B cell (primary cell): ENCODE measurements around the gene METAP1D. TPM values are rescaled to one million over a fixed set of nuclear protein-coding genes. Genes with fewer than 3 reads are reported as not detected.

Experiments used
- ATAC-seq: fragments of 200-7000 bp; cut with Tn5 transposase; one replicate; pipeline ENCODE4 v1.10.0; 2021; ENCODE audit warnings: low read depth, mild to moderate bottlenecking, moderate number of reproducible peaks, moderate library complexity
- CTCF ChIA-PET: fragments of 350-600 bp; sonication (Branson Sonifier 250); formaldehyde crosslinking; loops from one replicate; lab custom pipeline; 2021; ENCODE audit warnings: antibody characterized with exemption, inconsistent platforms; lab: Charles Lee
- POLR2A ChIA-PET: fragments of 350-600 bp; sonication (Branson Sonifier 250); formaldehyde crosslinking; loops from one replicate; lab custom pipeline; 2021; ENCODE audit warnings: antibody characterized with exemption; lab: Charles Lee
- DNase-seq: peaks from one replicate; pipeline ENCODE4 v3.0.0; 2013
- H2AFZ ChIP-seq: 2 replicates; pipeline ENCODE4 v1.6.1; 2012; ENCODE audit warnings: mild to moderate bottlenecking, low read depth, low read length; ENCODE audit not compliant: insufficient read depth, poor library complexity, severe bottlenecking
- H3K27ac ChIP-seq, 2 donors: 1 replicate in 1 of 2; 2 replicates in 1 of 2; pipeline ENCODE4 v1.5.1; 2012 to 2013; ENCODE audit warnings: low read length in 2 of 2, mild to moderate bottlenecking in 2 of 2, moderate library complexity in 1 of 2
- H3K27me3 ChIP-seq, 4 experiments: fragments of 200-600 bp in 1 of 4; sonication (generic) in 1 of 4; replicated peaks in 1 of 4; 1 replicate in 2 of 4; 2 replicates in 2 of 4; pipeline versions ENCODE4 v1.6.1 to v1.7.0; 2013 to 2016; ENCODE audit warnings: low read length in 3 of 4, mild to moderate bottlenecking in 2 of 4, mixed read lengths in 1 of 4, moderate library complexity in 1 of 4; ENCODE audit not compliant: insufficient read depth in 4 of 4, control insufficient read depth in 3 of 4; ENCODE audit errors: control extremely low read depth in 1 of 4
- H3K36me3 ChIP-seq, 2 experiments: replicated peaks in 1 of 2; 1 replicate in 1 of 2; 2 replicates in 1 of 2; pipeline versions ENCODE4 v1.6.1 to v1.7.1; 2013; ENCODE audit warnings: low read length in 1 of 2; ENCODE audit not compliant: insufficient read depth in 2 of 2, control insufficient read depth in 1 of 2; ENCODE audit errors: control extremely low read depth in 1 of 2, extremely low read depth in 1 of 2
- H3K4me1 ChIP-seq, 2 donors: fragments of 200-600 bp in 1 of 2; sonication (generic) in 1 of 2; 1 replicate in 1 of 2; 2 replicates in 1 of 2; pipeline versions ENCODE4 v1.5.1 to v1.6.1; 2013 to 2017; ENCODE audit warnings: low read length in 2 of 2; ENCODE audit not compliant: control insufficient read depth in 2 of 2, insufficient read depth in 2 of 2
- H3K4me2 ChIP-seq: replicated peaks from 2 replicates; pipeline ENCODE3; 2012; ENCODE audit warnings: mild to moderate bottlenecking, low read depth, low read length; ENCODE audit not compliant: poor library complexity, severe bottlenecking
- H3K4me3 ChIP-seq, 5 experiments: fragments of 200-600 bp in 1 of 5; sonication (generic) in 1 of 5; 1 replicate in 3 of 5; 2 replicates in 2 of 5; pipeline versions ENCODE4 v1.5.1 to v1.7.0; 2011 to 2016; ENCODE audit warnings: low read length in 4 of 5, mild to moderate bottlenecking in 4 of 5, low read depth in 2 of 5, control low read depth in 1 of 5, moderate library complexity in 1 of 5; ENCODE audit not compliant: insufficient read depth in 1 of 5; ENCODE audit errors: control extremely low read depth in 1 of 5, extremely low read depth in 1 of 5
- H3K79me2 ChIP-seq: fragments of 200-600 bp; sonication (generic); one replicate; pipeline ENCODE4 v1.6.0; 2016; ENCODE audit warnings: low read length; ENCODE audit not compliant: control insufficient read depth, insufficient read depth
- H3K9ac ChIP-seq: fragments of 200-600 bp; sonication (generic); 2 replicates; pipeline ENCODE4 v1.6.1; 2017; ENCODE audit warnings: mild to moderate bottlenecking, low read length, moderate library complexity
- H3K9me3 ChIP-seq, 3 donors: one replicate each; pipeline versions ENCODE4 v1.6.1 to v1.7.1; 2013; ENCODE audit warnings: low read length in 2 of 3; ENCODE audit not compliant: control insufficient read depth in 2 of 3, insufficient read depth in 1 of 3; ENCODE audit errors: control extremely low read depth in 1 of 3
- H4K20me1 ChIP-seq: 2 replicates; pipeline ENCODE4 v1.6.0; 2012; ENCODE audit warnings: mild to moderate bottlenecking, low read length; ENCODE audit not compliant: insufficient read depth, control insufficient read depth, poor library complexity, severe bottlenecking
- H3K27ac Mint-ChIP-seq: one replicate; pipeline ENCODE4 v1.8.0; 2021; ENCODE audit warnings: mixed read lengths
- H3K27me3 Mint-ChIP-seq: one replicate; pipeline ENCODE4 v1.8.0; 2021; ENCODE audit warnings: mixed read lengths
- H3K4me1 Mint-ChIP-seq: one replicate; pipeline ENCODE4 v1.8.0; 2021; ENCODE audit warnings: mixed read lengths
- H3K4me3 Mint-ChIP-seq: one replicate; pipeline ENCODE4 v1.8.0; 2021; ENCODE audit warnings: mixed read lengths
- H3K9me3 Mint-ChIP-seq: one replicate; pipeline ENCODE4 v1.8.0; 2022; ENCODE audit warnings: mixed read lengths; ENCODE audit not compliant: insufficient read depth
- EZH2 ChIP-seq: IDR thresholded peaks from 2 replicates; pipeline ENCODE4 v1.6.1; 2012; ENCODE audit warnings: borderline replicate concordance, low read depth, mild to moderate bottlenecking, moderate library complexity, low read length; ENCODE audit not compliant: insufficient read depth, poor library complexity, severe bottlenecking
- WGBS: methylation state at CpG from one replicate; pipeline ENCODE4 v1.1.5; 2013; ENCODE audit warnings: missing lambda C conversion rate; ENCODE audit not compliant: insufficient coverage; 5-methylcytosine and 5-hydroxymethylcytosine counted together
- intact Hi-C: fragments of 100-400 bp; cut with micrococcal nuclease; formaldehyde crosslinking; loops from one replicate; pipeline ENCODE4 v1.10.0; 2022
- polyA plus RNA-seq: library from polyadenylated mRNA; depleted of rRNA; stranded (reverse); fragments of >200 nt; gene quantifications from 2 replicates; pipeline ENCODE4 v1.2.3, GENCODE V29; 2012
- total RNA-seq, 2 donors: library from RNA; stranded (reverse); fragments of 120-200 nt in 1 of 2; gene quantifications; 1 replicate in 1 of 2; 2 replicates in 1 of 2; pipeline versions ENCODE4 v1.2.3 to v1.2.4, GENCODE V29; 2013 to 2022
- TF ChIP-seq, protein P1 (sequence below): fragments of 200-600 bp; IDR thresholded peaks from one replicate; pipeline ENCODE4 v1.8.0; 2022; ENCODE audit warnings: antibody characterized with exemption, mild to moderate bottlenecking

METAP1D gene
- total and polyA plus RNA-seq, 2 donors (not counting 1 experiment from before 2014, with no cell fraction given): 7.8 to 8.9 TPM

GRCh38 chr2:171965238-171965637 lies 34.5 kb upstream of the METAP1D start:
- no peaks in the 10 kb centered on the region for H4K20me1 ChIP-seq
- DNase-seq (no peak), ATAC-seq (no peak)
- no peak for TF ChIP-seq EZH2
- TF ChIP-seq, protein P1, sequence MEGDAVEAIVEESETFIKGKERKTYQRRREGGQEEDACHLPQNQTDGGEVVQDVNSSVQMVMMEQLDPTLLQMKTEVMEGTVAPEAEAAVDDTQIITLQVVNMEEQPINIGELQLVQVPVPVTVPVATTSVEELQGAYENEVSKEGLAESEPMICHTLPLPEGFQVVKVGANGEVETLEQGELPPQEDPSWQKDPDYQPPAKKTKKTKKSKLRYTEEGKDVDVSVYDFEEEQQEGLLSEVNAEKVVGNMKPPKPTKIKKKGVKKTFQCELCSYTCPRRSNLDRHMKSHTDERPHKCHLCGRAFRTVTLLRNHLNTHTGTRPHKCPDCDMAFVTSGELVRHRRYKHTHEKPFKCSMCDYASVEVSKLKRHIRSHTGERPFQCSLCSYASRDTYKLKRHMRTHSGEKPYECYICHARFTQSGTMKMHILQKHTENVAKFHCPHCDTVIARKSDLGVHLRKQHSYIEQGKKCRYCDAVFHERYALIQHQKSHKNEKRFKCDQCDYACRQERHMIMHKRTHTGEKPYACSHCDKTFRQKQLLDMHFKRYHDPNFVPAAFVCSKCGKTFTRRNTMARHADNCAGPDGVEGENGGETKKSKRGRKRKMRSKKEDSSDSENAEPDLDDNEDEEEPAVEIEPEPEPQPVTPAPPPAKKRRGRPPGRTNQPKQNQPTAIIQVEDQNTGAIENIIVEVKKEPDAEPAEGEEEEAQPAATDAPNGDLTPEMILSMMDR: no peak
- Mint-ChIP-seq H3K27ac (no peak overlapping the region), H3K4me1 (no peaks in the 10 kb centered on the region), H3K9me3 (no peaks in the 10 kb centered on the region), H3K27me3 (no peaks in the 10 kb centered on the region), H3K4me3 (no peak overlapping the region)
- H3K27ac ChIP-seq: no peak overlapping the region
- H3K79me2 ChIP-seq: no peaks in the 10 kb centered on the region
- CTCF ChIA-PET: no interaction called here
- H3K9me3 ChIP-seq: no peaks in the 10 kb centered on the region
- H3K36me3 ChIP-seq: peaks cover 11 to 23% of the 10 kb centered on the region in 2 experiments
- no CpG with 5 or more reads among the region's 3 CpGs for WGBS
- no peaks in the 10 kb centered on the region for H3K4me1 ChIP-seq
- no peaks in the 10 kb centered on the region for H3K27me3 ChIP-seq
- H3K9ac ChIP-seq: no peak overlapping the region
- H3K4me3 ChIP-seq: no peak overlapping the region
- POLR2A ChIA-PET: no interaction called here
- H3K4me2 ChIP-seq: no peak overlapping the region
- H2AFZ ChIP-seq: no peak overlapping the region
- intact Hi-C loops: no loop called here

- TF ChIP-seq, protein P1: no peak
- TF ChIP-seq EZH2: no peak
- Histone ChIP-seq H3K36me3 (peaks cover 11 to 23% of the 10 kb centered on the region in 2 experiments), H3K4me1 (no peaks in the 10 kb centered on the region), H3K4me2 (no peak overlapping the region), H3K27me3 (no peaks in the 10 kb centered on the region), H3K9me3 (no peaks in the 10 kb centered on the region), H3K79me2 (no peaks in the 10 kb centered on the region), H3K27ac (no peak overlapping the region), H3K4me3 (no peak overlapping the region), H2AFZ (no peak overlapping the region), H3K9ac (no peak overlapping the region), H4K20me1 (no peaks in the 10 kb centered on the region)
- H3K27me3 Mint-ChIP-seq: no peaks in the 10 kb centered on the region
- ChIA-PET POLR2A (no interaction called here), CTCF (no interaction called here)
- intact Hi-C loops: no loop called here
- H3K9me3 Mint-ChIP-seq: no peaks in the 10 kb centered on the region
- no CpG with 5 or more reads among the region's 3 CpGs for WGBS
- no peak overlapping the region for H3K4me3 Mint-ChIP-seq
- no peaks in the 10 kb centered on the region for H3K4me1 Mint-ChIP-seq
- no peak overlapping the region for H3K27ac Mint-ChIP-seq
- DNase-seq: no peak
- ATAC-seq: no peak
Measured at GRCh38 chr2:171965661-171966060, 34.1 kb upstream of the METAP1D start.
